ENCODE measurements around the gene SMARCD1.

Gene SMARCD1

GRCh38 chr12:50103351-50103750 lies 18.2 kb downstream of the SMARCD1 start:
- Histone ChIP-seq H3K4me2 (ENCODE audit: low read depth, low read length, poor library complexity, severe bottlenecking) (no peak overlapping the region), H3K9me2 (replicated peaks; ENCODE audit: low read depth, low read length) (no peaks in the 10 kb centered on the region), H3K4me1 (ENCODE audit: insufficient read depth, low read length, poor library complexity, severe bottlenecking) (no peaks in the 10 kb centered on the region), H2AFZ (ENCODE audit: low read length) (no peak overlapping the region), H3K9ac (ENCODE audit: low read depth, low read length, poor library complexity, severe bottlenecking) (no peak overlapping the region), H3K9me3 (ENCODE audit: insufficient read depth, low read depth, low read length) (no peaks in the 10 kb centered on the region), H3K79me2 (ENCODE audit: insufficient read depth, low read length) (no peaks in the 10 kb centered on the region), H3F3A (ENCODE audit: low read depth) (no peaks in the 10 kb centered on the region), H4K20me1 (ENCODE audit: insufficient read depth, low read length, poor library complexity, severe bottlenecking) (no peaks in the 10 kb centered on the region), H3K36me3 (ENCODE audit: insufficient read depth, low read length) (peaks cover 28% of the 10 kb centered on the region; the same call in 1 of the 2 replicates), H3K27me3 (ENCODE audit: insufficient read depth, low read length, poor library complexity, severe bottlenecking) (no peaks in the 10 kb centered on the region), H3K4me3 (ENCODE audit: low read length, poor library complexity, severe bottlenecking) (no peak overlapping the region)
- TF ChIP-seq, protein P1, sequence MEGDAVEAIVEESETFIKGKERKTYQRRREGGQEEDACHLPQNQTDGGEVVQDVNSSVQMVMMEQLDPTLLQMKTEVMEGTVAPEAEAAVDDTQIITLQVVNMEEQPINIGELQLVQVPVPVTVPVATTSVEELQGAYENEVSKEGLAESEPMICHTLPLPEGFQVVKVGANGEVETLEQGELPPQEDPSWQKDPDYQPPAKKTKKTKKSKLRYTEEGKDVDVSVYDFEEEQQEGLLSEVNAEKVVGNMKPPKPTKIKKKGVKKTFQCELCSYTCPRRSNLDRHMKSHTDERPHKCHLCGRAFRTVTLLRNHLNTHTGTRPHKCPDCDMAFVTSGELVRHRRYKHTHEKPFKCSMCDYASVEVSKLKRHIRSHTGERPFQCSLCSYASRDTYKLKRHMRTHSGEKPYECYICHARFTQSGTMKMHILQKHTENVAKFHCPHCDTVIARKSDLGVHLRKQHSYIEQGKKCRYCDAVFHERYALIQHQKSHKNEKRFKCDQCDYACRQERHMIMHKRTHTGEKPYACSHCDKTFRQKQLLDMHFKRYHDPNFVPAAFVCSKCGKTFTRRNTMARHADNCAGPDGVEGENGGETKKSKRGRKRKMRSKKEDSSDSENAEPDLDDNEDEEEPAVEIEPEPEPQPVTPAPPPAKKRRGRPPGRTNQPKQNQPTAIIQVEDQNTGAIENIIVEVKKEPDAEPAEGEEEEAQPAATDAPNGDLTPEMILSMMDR (conservative IDR thresholded peaks at IDR 0.05; ENCODE audit: low read length): no peak
- TF ChIP-seq EZH2phosphoT487 (IDR thresholded peaks at IDR 0.05; ENCODE audit: borderline replicate concordance): no peak

DNA sequence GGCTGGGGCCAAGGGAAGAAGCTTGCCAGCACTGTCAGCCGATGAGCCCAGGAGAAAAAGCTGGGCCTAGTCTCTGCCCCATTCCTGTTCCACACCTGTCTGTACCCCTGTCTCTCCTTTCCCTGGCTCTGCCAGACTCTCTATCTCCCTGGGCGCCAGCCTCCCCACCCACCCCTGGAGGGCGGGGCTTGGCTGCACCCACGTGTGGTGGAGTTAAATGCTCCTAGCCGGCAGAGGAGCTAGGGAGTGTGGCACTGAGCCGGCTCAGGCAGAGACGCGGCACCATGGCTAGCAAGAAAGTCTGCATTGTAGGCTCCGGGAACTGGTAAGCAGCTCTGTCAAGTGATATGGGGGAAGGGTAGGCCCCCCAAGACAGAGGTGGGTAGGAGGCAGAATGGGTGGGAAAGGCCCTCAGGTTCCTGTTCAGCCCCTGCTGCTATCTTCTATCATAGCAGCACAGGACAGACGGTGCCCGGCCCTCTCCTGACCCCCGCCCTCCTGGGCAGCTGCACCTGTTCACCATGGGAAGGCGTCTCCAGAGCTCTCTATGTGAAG lies 18.7 kb downstream of the SMARCD1 start, which contains the start of gene GPD1:
GPD1 (plus strand) TSS at position 242 of the 555 bp plus-strand sequence; CDS start at position 285, 43 bp downstream.
- H3K27me3 ChIP-seq (ENCODE audit: insufficient read depth, low read length, poor library complexity, severe bottlenecking): no peaks in the 10 kb centered on the region
- no peaks in the 10 kb centered on the region for H3K4me1 ChIP-seq (ENCODE audit: insufficient read depth, low read length, poor library complexity, severe bottlenecking)
- peaks cover 23% of the 10 kb centered on the region; the same call in 1 of the 2 replicates for H3K36me3 ChIP-seq (ENCODE audit: insufficient read depth, low read length)
- no peaks in the 10 kb centered on the region for H3K79me2 ChIP-seq (ENCODE audit: insufficient read depth, low read length)
- TF ChIP-seq EZH2phosphoT487 (IDR thresholded peaks at IDR 0.05; ENCODE audit: borderline replicate concordance): no peak
- TF ChIP-seq, protein P1 (conservative IDR thresholded peaks at IDR 0.05; ENCODE audit: low read length): no peak
- no peak within 1 kb of the TSS for H3K9ac ChIP-seq (ENCODE audit: low read depth, low read length, poor library complexity, severe bottlenecking)
- no peaks in the 10 kb centered on the region for H3K9me2 ChIP-seq (replicated peaks; ENCODE audit: low read depth, low read length)
- no peaks in the 10 kb centered on the region for H3K9me3 ChIP-seq (ENCODE audit: insufficient read depth, low read depth, low read length)
- H4K20me1 ChIP-seq (ENCODE audit: insufficient read depth, low read length, poor library complexity, severe bottlenecking): no peaks in the 10 kb centered on the region
- no peak within 1 kb of the TSS for H3K4me2 ChIP-seq (ENCODE audit: low read depth, low read length, poor library complexity, severe bottlenecking)
- H2AFZ ChIP-seq (ENCODE audit: low read length): no peak within 1 kb of the TSS
- no peak within 1 kb of the TSS for H3K4me3 ChIP-seq (ENCODE audit: low read length, poor library complexity, severe bottlenecking)
- no peaks in the 10 kb centered on the region for H3F3A ChIP-seq (ENCODE audit: low read depth)

DNA sequence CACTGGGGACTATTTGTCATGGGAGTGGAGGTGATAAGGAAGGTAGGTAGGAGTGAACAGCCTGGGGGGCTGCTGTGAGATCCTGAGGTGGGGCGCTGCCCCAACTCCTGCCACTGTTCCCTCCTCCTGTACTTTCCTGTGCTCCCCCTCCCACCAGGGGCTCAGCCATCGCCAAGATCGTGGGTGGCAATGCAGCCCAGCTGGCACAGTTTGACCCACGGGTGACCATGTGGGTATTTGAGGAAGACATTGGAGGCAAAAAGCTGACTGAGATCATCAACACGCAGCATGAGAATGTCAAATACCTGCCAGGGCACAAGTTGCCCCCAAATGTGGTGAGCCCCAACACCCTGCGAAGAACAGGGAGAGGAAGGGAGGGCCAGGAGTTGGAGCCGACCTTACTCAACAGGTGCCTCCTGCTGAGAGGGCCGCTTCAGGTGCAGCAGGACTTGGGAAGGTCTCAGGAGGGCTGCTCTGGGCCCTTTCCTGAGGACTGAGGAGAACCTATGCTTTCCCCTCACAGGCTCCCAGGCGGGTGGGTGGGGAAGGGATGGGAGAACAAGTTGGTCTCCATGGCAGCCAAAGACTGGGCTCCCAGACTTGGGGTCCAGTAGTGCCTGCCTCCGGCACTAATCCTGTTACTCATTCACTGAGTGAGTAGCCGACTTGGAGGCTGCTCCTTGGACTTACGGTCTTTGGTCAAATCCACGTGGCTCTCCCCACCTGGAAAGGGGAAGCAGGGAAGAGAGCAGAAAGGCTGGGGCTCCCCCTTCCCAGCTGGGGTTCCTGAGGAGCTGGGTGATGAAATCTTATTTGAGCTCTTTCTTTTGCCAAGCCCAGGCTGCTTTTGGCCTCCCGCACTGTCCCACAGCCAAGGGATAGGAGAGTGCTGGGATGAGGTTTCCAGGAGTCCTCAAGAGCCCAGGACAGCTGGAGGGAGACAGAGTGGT lies 19.6 kb downstream of the SMARCD1 start:
- Histone ChIP-seq H3K9me2 (replicated peaks; ENCODE audit: low read depth, low read length) (no peaks in the 10 kb centered on the region), H3K4me1 (ENCODE audit: insufficient read depth, low read length, poor library complexity, severe bottlenecking) (no peaks in the 10 kb centered on the region), H3F3A (ENCODE audit: low read depth) (no peaks in the 10 kb centered on the region), H3K4me3 (ENCODE audit: low read length, poor library complexity, severe bottlenecking) (no peak overlapping the region), H3K79me2 (ENCODE audit: insufficient read depth, low read length) (no peaks in the 10 kb centered on the region), H3K9me3 (ENCODE audit: insufficient read depth, low read depth, low read length) (no peaks in the 10 kb centered on the region), H2AFZ (ENCODE audit: low read length) (no peak overlapping the region), H3K27me3 (ENCODE audit: insufficient read depth, low read length, poor library complexity, severe bottlenecking) (no peaks in the 10 kb centered on the region), H3K36me3 (ENCODE audit: insufficient read depth, low read length) (peaks cover 15% of the 10 kb centered on the region; the same call in 1 of the 2 replicates), H4K20me1 (ENCODE audit: insufficient read depth, low read length, poor library complexity, severe bottlenecking) (no peaks in the 10 kb centered on the region), H3K9ac (ENCODE audit: low read depth, low read length, poor library complexity, severe bottlenecking) (no peak overlapping the region), H3K4me2 (ENCODE audit: low read depth, low read length, poor library complexity, severe bottlenecking) (no peak overlapping the region)
- TF ChIP-seq EZH2phosphoT487 (IDR thresholded peaks at IDR 0.05; ENCODE audit: borderline replicate concordance): no peak
- TF ChIP-seq, protein P1 (conservative IDR thresholded peaks at IDR 0.05; ENCODE audit: low read length): no peak
